ENCODE results near the gene OPHN1. TPM values are rescaled to one million over a fixed set of nuclear protein-coding genes. Genes with fewer than 3 reads are reported as not detected.

OPHN1 gene
- total and polyA plus RNA-seq, 2 of the 13 experiments (the other 11 are each of a cell fraction or from before 2014, with no cell fraction given): 1.6 to 1.7 TPM

DNA sequence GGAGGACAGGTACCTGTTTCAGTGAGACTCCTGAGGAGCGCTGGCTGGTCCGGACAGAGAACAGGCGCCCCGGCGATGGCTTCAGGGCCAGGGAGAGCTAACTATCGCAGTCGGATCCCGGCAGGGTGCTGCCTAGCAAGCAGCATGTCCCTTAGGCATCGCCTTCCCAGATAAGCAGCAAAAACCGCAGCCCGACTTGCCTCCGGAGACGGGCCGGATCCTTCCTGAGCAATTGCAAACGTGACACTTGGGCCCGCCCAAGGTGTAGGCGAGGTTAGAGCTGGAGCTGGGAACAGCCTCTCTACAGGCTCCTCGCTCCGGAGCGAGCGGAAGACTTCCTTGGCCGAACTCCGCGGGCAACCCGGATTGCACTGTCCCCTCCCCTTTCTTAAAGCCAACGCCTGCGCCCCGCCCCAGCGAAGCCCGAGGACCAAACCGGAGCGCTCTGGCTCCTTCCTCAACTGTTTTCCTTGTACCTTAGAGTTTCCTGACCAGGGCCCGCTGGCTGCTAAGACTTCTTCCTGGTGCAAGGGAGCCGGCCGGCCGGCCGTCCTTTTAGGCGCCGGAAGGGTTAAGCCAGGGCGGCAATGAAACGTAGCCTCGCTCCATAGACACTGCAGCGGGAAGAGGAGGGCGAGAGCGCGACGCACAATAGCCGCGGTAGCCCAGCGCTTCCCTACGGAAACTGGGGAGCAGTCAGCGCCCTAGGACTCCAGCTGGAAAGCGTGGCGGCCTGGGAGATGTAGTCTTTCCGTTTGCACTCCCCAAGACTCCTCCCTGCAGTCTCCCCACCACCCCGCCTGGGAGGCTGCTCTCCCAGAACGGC, at the start of gene OPHN1 (continued):
- TF ChIP-seq, protein P1, sequence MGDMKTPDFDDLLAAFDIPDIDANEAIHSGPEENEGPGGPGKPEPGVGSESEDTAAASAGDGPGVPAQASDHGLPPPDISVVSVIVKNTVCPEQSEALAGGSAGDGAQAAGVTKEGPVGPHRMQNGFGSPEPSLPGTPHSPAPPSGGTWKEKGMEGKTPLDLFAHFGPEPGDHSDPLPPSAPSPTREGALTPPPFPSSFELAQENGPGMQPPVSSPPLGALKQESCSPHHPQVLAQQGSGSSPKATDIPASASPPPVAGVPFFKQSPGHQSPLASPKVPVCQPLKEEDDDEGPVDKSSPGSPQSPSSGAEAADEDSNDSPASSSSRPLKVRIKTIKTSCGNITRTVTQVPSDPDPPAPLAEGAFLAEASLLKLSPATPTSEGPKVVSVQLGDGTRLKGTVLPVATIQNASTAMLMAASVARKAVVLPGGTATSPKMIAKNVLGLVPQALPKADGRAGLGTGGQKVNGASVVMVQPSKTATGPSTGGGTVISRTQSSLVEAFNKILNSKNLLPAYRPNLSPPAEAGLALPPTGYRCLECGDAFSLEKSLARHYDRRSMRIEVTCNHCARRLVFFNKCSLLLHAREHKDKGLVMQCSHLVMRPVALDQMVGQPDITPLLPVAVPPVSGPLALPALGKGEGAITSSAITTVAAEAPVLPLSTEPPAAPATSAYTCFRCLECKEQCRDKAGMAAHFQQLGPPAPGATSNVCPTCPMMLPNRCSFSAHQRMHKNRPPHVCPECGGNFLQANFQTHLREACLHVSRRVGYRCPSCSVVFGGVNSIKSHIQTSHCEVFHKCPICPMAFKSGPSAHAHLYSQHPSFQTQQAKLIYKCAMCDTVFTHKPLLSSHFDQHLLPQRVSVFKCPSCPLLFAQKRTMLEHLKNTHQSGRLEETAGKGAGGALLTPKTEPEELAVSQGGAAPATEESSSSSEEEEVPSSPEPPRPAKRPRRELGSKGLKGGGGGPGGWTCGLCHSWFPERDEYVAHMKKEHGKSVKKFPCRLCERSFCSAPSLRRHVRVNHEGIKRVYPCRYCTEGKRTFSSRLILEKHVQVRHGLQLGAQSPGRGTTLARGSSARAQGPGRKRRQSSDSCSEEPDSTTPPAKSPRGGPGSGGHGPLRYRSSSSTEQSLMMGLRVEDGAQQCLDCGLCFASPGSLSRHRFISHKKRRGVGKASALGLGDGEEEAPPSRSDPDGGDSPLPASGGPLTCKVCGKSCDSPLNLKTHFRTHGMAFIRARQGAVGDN (CRISPR knock-in tag; IDR thresholded peaks at IDR 0.05): peak; percentile 73
- no peak for TF ChIP-seq SRY (CRISPR knock-in tag; IDR thresholded peaks at IDR 0.05)
- TF ChIP-seq KDM5B (CRISPR knock-in tag; IDR thresholded peaks at IDR 0.05; ENCODE audit: borderline replicate concordance): peak; percentile 60; the same call in 1 of the 2 replicates
- TF ChIP-seq, protein P2, sequence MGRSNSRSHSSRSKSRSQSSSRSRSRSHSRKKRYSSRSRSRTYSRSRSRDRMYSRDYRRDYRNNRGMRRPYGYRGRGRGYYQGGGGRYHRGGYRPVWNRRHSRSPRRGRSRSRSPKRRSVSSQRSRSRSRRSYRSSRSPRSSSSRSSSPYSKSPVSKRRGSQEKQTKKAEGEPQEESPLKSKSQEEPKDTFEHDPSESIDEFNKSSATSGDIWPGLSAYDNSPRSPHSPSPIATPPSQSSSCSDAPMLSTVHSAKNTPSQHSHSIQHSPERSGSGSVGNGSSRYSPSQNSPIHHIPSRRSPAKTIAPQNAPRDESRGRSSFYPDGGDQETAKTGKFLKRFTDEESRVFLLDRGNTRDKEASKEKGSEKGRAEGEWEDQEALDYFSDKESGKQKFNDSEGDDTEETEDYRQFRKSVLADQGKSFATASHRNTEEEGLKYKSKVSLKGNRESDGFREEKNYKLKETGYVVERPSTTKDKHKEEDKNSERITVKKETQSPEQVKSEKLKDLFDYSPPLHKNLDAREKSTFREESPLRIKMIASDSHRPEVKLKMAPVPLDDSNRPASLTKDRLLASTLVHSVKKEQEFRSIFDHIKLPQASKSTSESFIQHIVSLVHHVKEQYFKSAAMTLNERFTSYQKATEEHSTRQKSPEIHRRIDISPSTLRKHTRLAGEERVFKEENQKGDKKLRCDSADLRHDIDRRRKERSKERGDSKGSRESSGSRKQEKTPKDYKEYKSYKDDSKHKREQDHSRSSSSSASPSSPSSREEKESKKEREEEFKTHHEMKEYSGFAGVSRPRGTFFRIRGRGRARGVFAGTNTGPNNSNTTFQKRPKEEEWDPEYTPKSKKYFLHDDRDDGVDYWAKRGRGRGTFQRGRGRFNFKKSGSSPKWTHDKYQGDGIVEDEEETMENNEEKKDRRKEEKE (IDR thresholded peaks at IDR 0.05): no peak
- TF ChIP-seq POLR2A (IDR thresholded peaks at IDR 0.05; ENCODE audit: insufficient read depth in 1 of 2, low read depth in 2 of 2, low read length in 2 of 2): 0 out of 4 replicates have a peak, but pooled peaks have one; percentile 16 to 22
- no peak for TF ChIP-seq MLLT10 (CRISPR knock-in tag; IDR thresholded peaks at IDR 0.05)
- TF ChIP-seq FOXA3 (CRISPR knock-in tag; IDR thresholded peaks at IDR 0.05): no peak
- TF ChIP-seq SMAD3 (CRISPR knock-in tag; IDR thresholded peaks at IDR 0.05): no peak
- no peak for TF ChIP-seq RFXAP (CRISPR knock-in tag; IDR thresholded peaks at IDR 0.05; ENCODE audit: borderline replicate concordance)
- TF ChIP-seq, protein P3, sequence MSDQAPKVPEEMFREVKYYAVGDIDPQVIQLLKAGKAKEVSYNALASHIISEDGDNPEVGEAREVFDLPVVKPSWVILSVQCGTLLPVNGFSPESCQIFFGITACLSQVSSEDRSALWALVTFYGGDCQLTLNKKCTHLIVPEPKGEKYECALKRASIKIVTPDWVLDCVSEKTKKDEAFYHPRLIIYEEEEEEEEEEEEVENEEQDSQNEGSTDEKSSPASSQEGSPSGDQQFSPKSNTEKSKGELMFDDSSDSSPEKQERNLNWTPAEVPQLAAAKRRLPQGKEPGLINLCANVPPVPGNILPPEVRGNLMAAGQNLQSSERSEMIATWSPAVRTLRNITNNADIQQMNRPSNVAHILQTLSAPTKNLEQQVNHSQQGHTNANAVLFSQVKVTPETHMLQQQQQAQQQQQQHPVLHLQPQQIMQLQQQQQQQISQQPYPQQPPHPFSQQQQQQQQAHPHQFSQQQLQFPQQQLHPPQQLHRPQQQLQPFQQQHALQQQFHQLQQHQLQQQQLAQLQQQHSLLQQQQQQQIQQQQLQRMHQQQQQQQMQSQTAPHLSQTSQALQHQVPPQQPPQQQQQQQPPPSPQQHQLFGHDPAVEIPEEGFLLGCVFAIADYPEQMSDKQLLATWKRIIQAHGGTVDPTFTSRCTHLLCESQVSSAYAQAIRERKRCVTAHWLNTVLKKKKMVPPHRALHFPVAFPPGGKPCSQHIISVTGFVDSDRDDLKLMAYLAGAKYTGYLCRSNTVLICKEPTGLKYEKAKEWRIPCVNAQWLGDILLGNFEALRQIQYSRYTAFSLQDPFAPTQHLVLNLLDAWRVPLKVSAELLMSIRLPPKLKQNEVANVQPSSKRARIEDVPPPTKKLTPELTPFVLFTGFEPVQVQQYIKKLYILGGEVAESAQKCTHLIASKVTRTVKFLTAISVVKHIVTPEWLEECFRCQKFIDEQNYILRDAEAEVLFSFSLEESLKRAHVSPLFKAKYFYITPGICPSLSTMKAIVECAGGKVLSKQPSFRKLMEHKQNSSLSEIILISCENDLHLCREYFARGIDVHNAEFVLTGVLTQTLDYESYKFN (CRISPR knock-in tag; conservative IDR thresholded peaks at IDR 0.05): no peak
- TF ChIP-seq KLF12 (CRISPR knock-in tag; IDR thresholded peaks at IDR 0.05; ENCODE audit: borderline replicate concordance): no peak
- TF ChIP-seq ZNF878 (CRISPR knock-in tag; IDR thresholded peaks at IDR 0.05): 0 out of 2 replicates have a peak, but pooled peaks have one; percentile 56
- no peak for TF ChIP-seq ZNF674 (CRISPR knock-in tag; IDR thresholded peaks at IDR 0.05; ENCODE audit: low read depth)
- TF ChIP-seq ZNF17 (CRISPR knock-in tag; IDR thresholded peaks at IDR 0.05): no peak
- TF ChIP-seq SALL1 (CRISPR knock-in tag; IDR thresholded peaks at IDR 0.05): 0 out of 2 replicates have a peak, but pooled peaks have one; percentile 11
- TF ChIP-seq HNRNPK (IDR thresholded peaks at IDR 0.05; ENCODE audit: low read depth, low read length, poor library complexity, severe bottlenecking): no peak
- TF ChIP-seq, protein P4, sequence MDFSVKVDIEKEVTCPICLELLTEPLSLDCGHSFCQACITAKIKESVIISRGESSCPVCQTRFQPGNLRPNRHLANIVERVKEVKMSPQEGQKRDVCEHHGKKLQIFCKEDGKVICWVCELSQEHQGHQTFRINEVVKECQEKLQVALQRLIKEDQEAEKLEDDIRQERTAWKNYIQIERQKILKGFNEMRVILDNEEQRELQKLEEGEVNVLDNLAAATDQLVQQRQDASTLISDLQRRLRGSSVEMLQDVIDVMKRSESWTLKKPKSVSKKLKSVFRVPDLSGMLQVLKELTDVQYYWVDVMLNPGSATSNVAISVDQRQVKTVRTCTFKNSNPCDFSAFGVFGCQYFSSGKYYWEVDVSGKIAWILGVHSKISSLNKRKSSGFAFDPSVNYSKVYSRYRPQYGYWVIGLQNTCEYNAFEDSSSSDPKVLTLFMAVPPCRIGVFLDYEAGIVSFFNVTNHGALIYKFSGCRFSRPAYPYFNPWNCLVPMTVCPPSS (IDR thresholded peaks at IDR 0.05): no peak

Measured in HepG2 (cell line).